Sigmoid colon (tissue), 3 donors: ENCODE measurements around the gene DPF3.

Experiments used
- POLR2A ChIP-seq, 2 donors: fragments of 450-650 bp; IDR thresholded peaks; one replicate each; pipeline ENCODE4 v1.6.1; 2016; ENCODE audit warnings: antibody characterized with exemption in 2 of 2, mild to moderate bottlenecking in 2 of 2, moderate library complexity in 2 of 2
- TF ChIP-seq, protein P1 (sequence below), 4 experiments: fragments of 450-650 bp in 3 of 4; fragments of 200-600 bp in 1 of 4; IDR thresholded peaks; one replicate each; pipeline ENCODE4 v1.5.1; 2016 to 2019; ENCODE audit warnings: antibody characterized with exemption in 4 of 4, mild to moderate bottlenecking in 3 of 4, moderate library complexity in 2 of 4

DNA sequence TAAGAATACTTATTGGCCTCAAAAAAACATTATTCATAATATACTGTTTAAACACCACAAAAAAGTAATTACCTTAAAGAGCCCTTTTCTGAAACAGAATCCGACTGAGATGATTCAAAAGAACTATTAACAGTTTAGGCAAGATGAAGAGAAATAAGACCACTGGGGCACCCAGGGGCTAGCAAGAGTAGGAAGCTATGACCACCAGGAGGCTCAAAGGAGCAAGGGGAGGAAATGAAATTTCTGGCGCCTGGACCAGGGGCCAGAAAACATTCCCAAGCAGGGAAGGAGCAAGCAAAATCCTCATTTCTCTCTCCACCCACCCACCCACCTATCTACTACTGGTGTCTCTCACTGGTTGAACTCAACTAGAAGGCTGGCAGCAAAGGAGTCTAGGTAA, 26.1 kb upstream of the DPF3 start:
- TF ChIP-seq, protein P1, sequence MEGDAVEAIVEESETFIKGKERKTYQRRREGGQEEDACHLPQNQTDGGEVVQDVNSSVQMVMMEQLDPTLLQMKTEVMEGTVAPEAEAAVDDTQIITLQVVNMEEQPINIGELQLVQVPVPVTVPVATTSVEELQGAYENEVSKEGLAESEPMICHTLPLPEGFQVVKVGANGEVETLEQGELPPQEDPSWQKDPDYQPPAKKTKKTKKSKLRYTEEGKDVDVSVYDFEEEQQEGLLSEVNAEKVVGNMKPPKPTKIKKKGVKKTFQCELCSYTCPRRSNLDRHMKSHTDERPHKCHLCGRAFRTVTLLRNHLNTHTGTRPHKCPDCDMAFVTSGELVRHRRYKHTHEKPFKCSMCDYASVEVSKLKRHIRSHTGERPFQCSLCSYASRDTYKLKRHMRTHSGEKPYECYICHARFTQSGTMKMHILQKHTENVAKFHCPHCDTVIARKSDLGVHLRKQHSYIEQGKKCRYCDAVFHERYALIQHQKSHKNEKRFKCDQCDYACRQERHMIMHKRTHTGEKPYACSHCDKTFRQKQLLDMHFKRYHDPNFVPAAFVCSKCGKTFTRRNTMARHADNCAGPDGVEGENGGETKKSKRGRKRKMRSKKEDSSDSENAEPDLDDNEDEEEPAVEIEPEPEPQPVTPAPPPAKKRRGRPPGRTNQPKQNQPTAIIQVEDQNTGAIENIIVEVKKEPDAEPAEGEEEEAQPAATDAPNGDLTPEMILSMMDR (IDR thresholded peaks at IDR 0.05) = no peak
- no peak for TF ChIP-seq POLR2A (IDR thresholded peaks at IDR 0.05)
